Activated T-cell treated with anti-CD3 and anti-CD28 coated beads for 4 hours (primary cell): ENCODE data around the gene FANCD2.
"Not testable (repeated sequence)": the region's sequence is repeated elsewhere in the genome, so short reads cannot be mapped to it uniquely, and the experiment has no call there.

ENCODE experiments used
- DNase-seq: peaks from one replicate; pipeline ENCODE4 v3.0.0-alpha.2; 2020

FANCD2 gene

DNA sequence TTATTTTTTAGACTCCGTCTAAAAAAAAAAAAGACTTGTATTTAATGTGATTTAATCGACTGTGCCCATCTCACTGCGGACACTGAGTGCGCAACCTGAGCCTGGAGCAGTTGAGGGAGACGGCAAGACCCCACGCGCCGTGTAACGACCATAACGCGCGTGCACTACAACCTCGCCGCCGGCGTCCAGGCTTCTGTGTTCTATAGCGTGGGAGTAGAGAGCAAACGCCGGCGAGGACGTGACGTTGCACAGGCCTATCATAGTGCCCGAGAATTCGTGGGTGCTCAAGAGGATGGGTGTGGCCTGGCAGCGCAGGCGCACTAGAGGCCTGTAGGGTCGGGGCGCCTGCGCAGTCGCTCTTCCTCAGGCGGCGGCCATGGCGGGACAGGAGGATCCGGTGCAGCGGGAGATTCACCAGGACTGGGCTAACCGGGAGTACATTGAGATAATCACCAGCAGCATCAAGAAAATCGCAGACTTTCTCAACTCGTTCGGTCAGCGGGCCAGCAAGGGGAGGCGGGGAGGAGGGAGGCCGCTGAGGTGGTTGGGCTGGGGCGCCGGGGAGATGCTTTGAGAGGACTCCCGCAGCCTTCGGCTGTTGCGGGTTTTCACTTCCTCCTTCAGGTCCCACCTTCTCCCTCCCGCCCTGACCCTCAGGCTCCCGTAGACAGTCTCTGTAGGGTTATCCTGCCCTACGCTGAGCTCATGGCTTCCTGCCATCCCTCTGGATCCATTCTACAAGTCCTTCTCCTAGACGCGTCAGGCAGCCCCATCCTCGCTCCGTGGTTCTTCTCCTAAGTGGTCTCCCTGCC, 89.3 kb downstream of the FANCD2 start, which contains the start of gene BRK1:
BRK1 (plus strand) TSS at position 350 of the 812 bp plus-strand sequence; CDS start at position 377, 27 bp downstream.
- peak; percentile 85 for DNase-seq

DNA sequence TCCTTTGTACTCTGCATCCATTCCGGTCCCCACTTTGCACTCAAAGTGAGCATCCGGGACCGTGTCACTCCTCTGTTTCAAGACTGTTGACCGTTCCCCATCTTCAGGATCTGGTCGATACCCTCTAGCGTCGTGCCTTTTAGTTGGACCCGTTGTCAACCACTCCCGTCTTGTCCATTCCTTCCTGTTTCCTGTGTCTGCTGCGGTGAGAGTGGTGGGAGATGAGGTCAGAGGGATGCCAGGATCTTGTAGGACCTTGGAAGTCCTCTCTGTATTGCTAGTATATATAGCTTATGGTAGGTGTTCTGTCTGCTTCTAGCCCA, 89.9 kb downstream of the FANCD2 start:
- peak; percentile 4 for DNase-seq

DNA sequence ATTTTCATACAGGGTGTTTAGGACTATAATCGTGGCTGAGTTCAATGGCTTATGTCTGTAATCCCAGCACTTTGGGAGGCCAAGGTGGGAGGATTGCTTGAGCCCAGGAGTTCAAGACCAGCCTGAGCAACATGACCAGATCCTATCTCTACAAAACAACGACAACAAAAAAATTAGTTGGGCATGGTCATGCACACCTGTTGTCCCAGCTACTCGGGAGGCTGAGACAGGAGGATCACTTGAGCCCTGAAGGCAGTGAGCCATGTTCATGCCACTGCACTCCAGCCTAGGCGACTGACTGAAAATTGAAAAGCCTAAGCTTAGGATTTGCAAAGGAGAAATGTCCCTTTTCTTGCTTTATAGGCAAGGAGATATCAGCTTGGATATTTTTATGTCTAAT, 90.7 kb downstream of the FANCD2 start:
- no peak for DNase-seq

DNA sequence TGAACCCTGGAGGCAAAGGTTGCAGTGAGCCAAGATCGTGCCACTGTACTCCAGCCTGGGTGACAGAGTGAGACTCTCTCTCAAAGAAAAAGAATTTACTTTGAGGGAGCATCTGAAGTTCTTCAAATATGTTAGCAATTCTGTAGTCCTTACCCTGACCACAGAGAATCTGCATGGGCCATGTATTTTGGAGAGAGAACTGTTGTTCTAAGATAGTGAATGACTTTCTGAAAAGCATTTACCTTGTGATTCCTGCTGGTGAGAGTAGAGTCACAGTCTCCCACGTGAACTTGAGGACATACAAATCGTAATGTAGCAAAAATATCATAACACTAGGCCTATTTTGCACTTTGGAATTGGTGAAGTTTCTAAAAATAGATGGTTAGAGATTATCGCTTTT, 93.1 kb downstream of the FANCD2 start:
- DNase-seq, result no peak

DNA sequence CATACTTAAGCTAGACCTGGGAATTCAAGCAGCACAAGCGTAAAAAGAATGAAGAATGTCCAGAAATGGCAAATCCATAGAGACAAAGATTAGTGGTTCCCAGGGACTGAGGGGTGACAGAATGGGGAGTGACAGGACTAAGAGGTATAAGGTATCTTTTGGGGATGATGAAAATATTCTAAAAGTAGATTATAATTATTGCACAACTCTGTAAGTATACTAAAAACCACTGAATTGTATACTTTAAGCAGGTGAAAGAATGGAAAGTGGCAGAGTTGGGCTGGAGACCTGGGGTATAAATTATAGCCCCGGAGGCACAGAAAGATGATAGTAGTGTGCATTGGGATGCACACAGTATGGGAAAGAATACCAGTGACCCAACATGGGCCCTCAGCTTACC, 94.8 kb downstream of the FANCD2 start:
- no peak for DNase-seq

DNA sequence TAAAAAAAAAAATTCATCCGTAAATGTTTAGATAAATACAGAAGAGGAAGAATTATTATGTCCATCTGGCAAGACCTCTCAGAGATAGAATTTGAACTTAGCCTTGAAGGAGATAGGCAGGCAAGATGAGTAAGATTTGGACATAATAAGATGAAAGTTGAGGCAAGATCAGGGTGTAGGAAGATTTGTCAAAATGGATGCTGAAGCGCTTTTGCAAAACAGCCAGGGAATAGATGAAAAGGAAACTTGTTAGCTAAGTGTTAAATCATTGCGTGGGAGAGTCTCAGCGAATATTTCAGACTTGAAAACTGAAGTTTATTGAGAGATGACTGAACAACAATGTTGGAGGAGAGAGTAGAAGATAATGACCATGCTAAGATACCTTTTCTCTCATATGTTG, 96.5 kb downstream of the FANCD2 start:
- DNase-seq, result no peak

DNA sequence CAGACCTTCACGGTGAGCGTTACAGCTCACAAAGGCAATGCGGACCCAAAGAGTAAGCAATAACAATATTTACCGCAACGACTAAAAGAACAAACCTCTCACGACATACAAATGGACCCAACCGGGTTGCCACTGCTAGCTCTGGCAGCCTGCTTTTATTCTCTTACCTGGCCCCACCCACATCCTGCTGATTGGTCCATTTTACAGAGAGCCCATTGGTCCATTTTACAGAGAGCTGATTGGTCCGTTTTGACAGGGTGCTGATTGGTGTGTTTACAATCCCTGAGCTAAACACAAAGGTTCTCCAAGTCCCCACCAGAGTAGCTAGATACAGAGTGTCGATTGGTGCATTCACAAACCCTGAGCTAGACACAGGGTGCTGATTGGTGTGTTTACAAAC, 109.6 kb downstream of the FANCD2 start:
- DNase-seq, result not testable (repeated sequence)

DNA sequence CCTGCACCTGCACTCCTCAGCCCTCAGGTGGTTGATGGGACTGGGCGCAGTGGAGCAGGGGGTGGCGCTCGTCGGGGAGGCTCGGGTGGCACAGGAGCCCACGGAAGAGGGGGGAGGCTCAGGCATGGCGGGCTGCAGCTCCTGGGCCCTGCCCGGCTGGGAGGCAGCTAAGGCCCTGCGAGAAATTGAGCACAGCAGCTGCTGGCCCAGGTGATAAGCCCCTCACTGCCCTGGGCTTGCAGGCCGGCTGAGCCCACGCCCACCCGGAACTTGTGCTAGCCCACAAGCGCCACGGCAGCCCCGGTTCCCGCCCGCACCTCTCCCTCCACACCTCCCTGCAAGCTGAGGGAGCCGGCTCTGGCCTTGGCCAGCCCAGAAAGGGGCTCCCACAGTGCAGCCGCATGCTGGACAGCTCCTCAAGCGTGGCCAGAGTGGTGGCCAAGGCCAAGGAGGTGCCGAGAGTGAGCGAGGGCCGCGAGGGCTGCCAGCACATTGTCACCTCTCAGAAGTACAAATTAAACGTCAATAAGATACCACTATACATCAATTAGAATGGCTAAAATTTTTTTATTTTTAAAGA, 110.3 kb downstream of the FANCD2 start:
- DNase-seq, result no peak

DNA sequence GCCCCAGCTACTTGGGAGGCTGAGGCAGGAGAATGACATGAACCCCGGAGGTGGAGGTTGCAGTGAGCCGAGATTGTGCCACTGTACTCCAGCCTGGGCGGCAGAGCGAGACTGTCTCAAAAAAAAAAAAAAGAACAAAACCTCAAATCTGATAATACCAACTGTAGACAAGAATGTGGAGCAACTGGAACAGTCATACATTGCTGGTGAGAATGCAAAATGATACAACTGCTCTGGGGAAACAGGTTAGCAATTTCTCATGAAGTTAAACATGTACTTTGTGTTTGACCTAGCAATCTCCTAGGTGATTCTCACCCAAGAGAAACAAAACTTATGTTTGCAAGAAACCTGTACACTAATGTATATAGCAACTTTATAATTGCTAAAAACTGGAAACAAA, 110.9 kb downstream of the FANCD2 start:
- no peak for DNase-seq

DNA sequence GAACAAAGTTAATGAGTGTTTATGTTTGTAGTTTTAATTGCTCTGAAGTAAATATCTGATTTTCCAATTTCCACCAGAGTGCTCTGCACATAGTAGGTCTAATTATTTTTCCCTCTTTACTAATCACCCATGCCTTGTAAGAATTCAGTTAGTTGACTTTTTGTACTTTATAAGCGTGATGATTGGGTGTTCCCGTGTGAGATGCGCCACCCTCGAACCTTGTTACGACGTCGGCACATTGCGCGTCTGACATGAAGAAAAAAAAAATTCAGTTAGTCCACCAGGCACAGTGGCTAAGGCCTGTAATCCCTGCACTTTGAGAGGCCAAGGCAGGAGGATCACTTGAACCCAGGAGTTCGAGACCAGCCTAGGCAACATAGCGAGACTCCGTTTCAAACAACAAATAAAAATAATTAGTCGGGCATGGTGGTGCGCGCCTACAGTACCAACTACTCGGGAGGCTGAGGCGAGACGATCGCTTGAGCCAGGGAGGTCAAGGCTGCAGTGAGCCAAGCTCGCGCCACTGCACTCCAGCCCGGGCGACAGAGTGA, 114.8 kb downstream of the FANCD2 start:
- DNase-seq, result no peak

DNA sequence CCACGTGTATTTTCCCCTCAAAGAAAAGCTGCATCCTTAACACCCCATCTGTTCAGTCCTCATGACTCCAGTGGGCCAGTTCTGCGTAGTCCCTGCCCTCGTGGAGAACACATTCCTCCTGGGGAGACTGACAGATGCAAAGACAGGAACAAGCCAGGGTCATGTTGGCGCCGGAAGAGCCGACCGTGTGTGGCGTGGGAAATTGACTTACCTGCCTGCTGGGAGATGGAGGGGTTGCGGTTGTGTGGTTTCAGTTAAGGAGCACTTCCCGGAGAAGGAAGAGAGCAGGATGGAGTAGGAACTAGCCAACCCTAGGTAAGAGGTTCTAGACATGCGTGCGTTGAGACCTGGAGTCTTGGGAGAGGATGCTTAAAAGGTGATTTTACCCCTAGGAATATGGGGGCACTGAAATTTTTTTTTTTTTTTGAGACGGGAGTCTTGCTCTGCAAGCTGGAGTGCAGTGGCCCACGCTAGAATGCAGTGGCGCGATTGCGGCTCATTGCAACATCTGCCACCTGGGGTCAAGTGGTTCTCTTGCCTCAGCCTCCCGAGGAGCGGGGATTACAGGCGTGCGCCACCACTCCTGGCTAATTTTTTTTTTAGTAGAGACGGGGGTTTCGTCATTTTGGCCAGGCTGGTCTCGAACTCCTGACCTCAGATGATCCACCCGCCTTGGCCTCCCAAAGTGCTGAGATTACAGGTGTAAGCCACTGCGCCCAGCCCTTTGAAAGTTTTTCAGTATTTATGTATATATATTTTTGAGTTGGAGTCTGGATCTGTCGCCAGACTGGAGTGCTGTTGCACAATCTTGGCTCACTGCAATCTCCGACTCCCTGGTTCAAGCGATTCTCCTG, 116.7 kb downstream of the FANCD2 start:
- DNase-seq, result no peak

DNA sequence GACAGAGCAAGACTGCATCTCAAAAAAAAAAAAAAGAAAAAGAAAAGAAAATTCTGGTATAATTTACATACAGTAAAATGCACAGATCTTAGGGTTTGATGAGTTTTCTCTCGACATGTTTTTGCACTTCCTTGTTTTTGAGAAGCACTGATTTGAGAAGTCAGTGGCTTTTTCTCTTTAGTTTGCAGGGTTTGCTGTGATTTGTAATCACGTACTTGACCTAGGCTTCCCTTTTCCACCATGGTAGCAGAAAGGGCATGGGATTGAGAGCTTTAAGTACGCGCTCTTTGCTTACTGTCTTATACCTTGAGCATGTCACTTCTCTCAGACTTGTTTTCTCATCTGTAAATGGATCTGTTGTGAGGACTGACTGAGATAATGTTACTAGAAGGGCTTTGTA, 119.4 kb downstream of the FANCD2 start:
- no peak for DNase-seq

DNA sequence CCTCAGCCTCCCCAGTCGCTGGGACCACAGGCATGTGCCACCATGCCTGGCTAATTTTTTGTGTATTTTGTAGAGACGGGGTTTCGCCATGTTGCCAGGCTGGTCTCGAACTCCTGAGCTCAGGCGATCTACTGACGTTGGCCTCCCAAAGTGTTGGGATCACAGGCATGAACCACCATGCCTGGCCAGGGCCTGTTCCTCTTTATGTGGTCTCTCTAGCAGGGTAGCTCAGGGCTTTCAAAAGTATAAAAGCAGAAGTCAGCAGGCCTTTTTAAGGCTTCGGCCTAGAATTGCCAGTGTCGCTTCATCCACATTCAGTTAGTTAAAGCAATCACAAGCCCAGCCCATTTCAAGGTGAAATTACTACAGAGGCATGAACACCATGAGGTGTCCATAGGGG, 123.0 kb downstream of the FANCD2 start:
- no peak for DNase-seq

DNA sequence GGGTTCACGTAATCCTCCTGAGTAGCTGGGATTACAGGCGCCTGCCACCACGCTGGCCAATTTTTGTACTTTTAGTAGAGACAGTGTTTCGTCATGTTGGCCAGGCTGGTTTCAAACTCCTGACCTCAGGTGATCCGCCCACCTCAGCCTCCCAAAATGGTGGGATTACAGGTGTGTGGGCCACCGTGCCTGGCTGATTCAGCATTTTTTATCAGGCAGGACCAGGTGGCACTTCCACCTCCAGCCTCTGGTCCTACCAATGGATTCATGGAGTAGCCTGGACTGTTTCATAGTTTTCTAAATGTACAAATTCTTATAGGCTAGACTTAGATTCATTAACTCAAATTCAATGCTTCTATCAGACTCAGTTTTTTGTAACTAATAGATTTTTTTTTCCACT, 124.8 kb downstream of the FANCD2 start:
- DNase-seq, result no peak
